HG02970 (cell line): ENCODE data around the gene ADK.

ENCODE experiments used
- ATAC-seq: cut with Tn5 transposase; IDR thresholded peaks from one replicate; pipeline ENCODE4 v1.9.1; 2021; ENCODE audit warnings: mild to moderate bottlenecking, moderate library complexity, moderate number of reproducible peaks; ENCODE audit not compliant: unreplicated experiment, low FRiP score

ADK gene

DNA sequence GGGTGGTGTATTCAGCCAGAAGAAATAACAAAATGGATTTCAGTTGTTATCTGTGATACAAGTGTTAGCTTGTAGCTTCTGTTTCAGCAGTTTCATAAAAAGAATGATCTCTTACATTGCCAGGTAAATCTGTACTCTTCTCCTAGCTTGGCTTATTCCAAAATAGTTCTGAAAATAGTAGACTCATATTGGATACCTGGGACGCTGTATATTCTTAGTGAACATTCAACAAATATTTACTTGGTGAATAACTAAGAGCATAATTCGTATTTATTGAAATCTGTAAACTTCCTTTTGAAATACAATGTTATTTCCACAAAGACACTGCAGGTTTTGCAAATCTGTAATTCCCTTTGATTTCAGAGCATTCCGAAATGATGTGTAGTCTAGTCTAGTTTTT, 249.2 kb downstream of the ADK start:
- ATAC-seq, result no peak

DNA sequence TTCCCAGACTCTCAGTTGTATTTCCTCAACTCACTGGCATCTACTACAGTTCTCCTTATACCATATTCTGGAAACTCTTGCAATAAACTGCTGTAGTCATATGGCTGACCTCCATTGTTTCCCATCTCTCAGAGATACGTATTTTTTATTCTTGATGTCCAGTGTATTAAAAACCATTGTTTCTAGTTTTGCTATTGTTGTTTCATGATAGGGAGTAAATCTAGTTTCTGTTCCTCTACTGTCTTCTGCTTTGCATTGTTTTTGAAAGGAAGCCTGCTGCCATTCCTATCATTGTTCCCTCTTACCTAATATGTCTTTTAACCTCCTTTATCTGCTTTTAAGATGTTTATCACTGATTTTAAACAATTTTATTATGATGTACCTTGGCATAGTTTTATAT, 255.0 kb downstream of the ADK start:
- no peak for ATAC-seq

DNA sequence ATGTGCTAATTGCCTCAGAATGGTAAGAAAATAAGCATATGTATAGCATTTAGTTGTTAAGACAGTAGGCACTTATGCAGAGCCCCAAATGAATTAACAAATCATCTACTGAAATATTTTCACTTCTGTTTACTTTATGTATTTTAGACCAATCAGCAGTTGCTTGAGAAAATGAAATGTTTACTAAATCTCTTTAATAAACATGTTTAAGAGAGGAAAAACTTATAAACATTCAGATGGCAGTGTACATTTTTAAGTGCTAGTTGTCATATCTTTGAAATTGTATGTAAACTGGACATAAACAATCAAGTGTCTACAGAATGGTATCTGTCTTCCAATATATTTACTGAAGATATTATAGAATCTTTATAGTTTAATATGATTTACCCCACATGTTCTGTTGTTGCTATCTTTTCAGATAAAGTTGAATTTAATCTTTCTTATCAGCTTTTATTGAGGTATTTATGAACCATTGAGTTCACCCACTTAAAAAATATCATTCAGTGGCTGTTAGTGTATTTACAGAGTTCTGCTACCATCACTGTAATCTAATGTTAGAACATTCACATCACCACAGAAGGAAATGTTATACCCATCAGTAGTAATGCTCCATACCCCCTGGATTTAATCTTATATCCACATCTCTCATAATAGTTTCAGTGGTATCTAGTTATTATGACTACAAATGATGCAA, 264.3 kb downstream of the ADK start:
- ATAC-seq, result no peak

DNA sequence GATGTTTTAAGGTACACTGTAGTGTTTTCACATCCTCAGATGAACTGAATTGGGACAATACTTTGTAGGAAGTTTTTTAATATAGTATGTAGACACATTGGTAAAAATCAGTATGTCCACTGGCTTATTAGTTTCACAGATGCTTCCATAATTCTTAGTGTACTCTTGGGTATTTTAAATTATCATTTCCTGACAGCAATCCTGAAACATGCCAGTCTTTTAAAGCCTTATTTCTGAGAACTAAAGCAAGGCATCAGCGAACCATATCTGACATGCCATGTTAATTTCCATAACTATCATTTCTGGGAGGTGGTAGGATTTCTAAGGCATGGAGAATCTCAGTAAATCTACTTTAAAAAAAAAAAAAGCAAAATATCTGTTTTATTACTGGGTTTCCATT, 266.4 kb downstream of the ADK start:
- ATAC-seq, result no peak

DNA sequence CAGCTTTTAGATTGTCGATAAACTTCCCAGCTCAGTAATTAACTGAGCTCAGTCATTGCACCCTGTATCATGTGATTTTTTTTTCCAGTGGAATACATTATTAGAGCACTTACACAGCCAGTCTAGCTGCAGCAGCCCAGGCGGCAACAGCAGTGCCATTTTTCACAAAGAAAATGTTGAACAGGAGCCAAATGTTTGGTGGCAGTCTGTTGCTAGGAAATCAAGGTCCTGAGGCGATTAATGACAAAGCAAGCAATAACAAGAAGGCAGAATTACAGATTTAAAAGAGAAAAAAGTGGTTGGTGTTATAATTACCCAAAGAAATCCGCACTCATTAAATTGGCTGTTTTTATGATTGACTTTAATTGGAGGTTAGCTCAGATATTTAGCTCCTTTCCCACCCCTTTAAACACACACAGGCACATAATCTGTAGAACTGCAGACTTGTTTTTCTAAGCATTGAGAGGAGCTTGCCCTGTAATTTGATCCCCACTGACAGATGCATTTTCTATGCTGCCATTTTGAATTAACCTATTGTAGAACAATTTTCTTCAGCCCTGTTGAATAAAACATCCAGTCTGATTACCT, 267.4 kb downstream of the ADK start:
- no peak for ATAC-seq

DNA sequence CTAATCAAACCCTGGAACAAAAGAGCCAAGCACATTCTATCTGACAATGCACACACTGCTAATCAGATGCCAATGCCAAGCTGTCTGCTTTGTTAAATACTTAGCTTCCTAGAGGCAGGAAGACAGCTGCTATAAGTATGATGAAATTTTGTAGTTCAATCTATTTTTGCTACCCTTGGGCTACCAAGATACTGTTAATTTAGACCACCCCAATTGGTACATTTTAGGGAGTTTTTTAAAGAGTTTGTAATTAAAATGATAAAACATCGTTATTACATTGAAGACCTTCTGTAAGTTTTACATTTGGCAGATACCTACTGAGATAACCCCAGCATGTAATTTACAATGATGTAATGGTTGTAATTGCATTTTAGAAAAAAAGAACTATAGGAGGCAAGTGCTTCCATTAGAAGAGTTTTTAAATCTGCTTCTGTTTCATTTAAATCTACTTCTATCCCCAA, 268.5 kb downstream of the ADK start:
- ATAC-seq, result no peak

DNA sequence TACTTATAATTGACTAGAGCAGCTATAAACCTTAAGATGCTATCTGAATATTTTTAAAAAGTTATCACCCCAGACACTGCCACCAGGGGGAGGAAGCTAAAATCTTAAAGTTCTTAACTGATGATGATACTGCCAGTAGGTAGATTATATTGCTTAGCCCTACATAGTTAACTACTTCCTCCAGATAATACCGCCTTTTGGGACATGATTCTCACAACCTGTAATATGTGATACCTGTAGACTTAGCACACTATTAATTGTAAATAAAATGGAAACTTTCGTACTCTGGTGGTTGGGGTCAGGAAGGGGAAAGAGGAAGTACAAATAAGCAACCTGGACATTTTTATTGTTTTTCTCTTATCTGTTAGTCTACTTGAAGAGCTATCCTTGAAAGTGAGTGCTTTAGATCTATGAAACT, 268.9 kb downstream of the ADK start:
- no peak for ATAC-seq

DNA sequence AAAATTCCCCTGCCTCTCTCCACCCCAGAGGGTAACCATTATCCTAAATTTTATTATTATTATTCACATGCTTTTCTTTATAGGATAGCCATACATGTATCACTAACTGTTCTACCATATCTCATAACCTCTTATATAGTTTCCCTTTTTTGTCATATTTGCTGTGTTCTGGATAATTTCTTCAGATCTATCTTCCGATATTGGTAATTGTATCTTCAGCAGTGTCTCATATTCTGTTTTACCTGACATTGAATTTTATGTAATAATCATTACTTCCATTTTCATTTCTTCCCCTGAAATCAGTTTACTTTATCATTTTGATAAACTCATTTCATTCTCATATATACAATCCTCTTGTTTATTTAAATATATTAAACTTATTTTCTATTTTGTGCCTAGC, 273.5 kb downstream of the ADK start:
- ATAC-seq, result no peak

DNA sequence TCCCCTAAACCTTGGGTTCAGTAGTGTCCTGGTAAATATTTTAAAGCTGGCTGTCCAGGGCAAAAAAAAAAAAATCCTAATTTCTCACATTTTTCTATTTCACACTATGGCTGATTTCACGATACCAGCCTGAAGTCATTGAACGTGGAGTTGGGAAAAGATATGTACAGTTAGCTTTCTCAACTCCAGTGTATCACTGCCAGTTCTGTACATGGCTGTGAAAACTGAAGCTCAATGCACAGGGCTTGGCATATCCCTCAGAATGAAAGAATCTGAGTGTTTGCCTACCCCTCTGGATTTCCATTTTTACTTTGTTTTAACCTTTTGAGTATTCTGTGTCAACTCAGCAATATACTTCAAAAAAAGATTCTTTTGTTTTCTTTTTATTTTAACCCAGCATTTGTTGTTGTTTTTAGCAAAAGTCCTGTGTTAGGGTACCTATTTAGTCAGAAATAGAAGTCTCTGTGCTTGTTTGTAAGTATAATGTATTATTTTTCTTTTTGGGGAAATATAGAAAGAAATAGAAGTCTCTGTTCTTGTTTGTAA, 274.5 kb downstream of the ADK start:
- ATAC-seq, result no peak

DNA sequence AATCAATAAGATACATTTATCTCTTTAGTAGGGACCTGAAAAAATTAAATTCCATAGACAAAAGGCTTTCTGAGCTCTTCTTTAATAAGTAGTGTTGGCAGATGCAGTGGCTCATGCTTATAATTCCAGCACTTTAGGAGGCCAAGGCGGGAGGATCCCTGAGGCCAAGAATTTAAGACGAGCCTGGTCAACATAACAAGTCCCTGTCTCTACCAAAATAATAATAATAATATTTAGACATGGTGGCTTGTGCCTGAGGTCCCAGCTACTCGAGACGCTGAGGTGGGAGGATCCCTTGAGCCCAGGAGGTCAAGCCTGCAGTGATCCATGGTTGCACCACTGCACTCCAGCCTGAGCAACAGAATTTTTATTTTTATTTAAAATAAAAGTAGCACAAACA, 280.8 kb downstream of the ADK start:
- no peak for ATAC-seq

DNA sequence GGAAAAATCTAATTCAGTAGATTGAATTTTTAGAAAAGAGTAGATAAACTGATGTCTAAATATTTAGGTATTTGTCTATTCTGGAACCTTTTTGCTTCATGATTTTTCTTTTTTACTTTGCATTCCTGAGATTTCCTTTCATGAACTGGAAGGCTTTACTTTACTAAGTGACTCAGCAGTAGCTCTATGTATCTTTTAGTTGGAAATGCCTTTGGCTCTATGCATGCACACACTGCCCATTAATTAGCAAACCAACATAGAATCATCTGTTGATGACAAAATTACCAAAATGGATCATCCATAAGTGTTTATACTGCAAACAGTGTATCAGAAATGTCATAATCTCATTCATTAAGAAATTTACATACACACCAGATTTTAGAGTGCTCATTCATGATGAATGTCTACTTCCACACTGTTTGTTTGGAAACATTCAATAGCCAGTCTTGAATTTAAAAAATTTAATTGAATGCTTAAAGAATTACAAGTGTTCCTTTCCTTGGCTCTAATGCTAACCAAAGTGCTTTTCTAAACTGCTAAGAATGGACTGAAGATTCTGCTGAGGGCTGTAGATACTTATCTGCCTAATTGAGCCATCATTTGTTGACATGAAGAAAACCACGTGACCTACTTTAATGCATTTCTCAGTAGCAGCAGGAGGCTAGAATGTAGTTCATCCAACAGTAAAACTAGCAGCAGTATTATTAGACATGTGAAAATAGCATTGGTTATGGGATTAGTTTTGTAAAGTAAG, 282.0 kb downstream of the ADK start:
- no peak for ATAC-seq

DNA sequence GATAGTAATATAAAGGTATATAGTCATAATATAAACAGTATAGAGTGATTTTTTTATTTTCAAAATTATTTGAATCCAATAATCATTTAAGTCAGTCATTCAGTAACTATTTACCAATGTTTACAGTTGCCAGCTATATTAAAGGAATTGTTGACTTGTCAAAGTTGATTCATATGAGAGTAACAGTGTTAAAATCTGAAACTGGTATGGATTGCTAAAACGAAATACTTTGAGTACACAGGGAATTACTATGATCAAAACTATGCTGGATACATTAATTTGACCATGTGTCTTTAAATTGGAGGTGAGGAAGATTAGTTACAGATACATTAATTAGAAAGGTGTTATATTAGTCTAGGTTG, 282.6 kb downstream of the ADK start:
- no peak for ATAC-seq

DNA sequence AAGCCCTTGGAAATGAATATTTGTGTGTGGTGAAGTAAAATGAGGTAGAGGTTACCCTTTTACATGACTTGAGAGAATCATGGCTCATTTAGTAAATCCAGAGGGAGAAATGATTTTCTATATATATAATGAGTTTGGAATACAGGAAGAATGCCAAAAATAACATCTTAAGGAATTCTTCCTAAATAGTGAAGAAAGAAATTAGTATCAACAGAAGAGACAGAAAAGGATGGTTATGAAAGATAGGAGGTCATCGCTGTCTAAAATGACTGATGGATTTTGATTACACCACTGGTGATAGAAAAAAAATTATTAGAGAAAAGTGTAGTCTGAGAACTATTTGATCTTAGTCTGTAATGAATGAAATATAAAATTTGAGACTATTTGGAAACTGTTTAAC, 283.0 kb downstream of the ADK start:
- no peak for ATAC-seq

DNA sequence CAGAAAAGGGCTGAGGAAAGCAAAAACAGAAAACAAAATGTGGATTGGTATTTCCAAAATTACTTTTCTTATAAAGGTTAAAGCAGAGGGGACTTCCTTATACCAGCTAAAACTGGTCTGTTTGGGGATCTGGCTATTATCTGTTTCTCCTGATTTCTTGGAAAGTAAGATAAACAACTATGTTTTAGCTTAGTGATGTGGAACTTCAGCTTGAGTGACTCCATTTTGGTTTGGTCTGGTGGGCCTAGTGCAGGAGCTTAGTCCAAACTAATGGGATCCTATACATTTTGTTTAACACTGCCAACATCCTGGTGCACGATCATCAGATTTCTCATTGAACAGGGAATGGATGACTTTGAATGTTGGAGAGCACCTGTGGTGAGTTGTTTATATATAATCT, 283.5 kb downstream of the ADK start:
- ATAC-seq, result no peak

DNA sequence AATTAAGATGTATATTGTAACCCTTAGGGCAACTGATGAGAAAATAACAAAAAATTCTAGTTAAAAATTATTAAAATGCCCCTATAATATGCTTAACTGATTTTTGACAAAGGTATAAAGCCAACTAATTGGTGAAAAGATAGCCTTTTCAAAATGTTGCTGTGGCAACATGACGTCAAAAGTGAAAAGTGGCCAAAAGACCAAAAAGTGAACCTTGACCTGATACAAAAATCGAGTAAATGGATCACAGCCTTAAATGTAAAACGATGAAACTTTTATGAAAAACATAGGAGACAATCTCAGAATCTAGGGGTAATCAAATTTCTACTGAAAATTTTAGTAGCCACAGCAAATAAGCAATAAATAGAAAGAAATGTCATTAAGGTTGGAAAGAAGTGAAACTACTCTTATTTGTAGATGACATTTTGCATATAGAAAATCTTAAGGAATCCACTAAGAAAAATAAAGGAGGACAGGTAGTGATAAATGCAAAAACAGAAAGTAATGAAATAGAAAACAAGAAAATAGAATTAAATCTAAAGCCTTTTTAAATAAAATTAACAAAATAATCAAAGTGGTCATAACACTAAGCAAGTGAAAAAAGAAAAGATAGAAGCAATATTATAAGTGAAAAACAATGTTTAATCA, 285.6 kb downstream of the ADK start:
- ATAC-seq, result no peak

DNA sequence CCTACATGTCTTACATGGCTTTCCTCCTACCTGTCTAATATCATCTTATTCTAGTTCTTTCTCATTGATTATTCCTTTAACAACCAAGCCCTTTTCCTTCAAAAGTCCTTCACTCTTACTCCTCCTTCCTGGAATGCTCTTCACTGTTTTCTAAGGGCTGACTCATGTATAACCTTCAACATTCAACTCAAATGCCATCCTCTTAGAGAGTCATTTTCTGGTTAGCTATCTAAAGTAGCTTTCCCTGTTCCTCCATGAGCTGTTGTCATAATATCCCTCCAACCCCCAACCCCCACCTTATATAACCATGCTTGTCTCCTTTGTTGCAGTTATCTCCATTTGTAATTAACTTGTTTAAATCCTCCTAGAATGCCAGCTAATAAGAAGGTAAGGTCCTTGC, 286.8 kb downstream of the ADK start:
- ATAC-seq, result no peak

DNA sequence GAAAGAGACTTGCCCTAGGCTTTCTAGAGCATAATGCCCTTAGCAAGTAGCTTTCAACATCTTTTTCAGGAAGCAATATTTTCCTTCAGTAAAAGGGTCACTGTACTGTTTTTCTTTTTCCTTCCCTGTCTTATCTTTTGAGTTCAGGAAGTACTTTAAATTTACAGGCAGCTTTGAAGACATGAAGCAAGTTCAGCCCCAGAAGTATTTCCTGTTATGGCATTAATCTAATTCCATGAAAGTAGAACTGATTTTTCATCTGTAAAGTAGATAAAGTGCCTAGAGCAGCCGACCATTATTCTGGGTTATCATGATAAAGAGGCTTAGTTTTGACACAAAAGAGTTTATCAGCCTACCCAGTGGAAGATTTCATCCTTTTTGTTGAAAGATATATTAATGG, 288.2 kb downstream of the ADK start:
- ATAC-seq, result no peak

DNA sequence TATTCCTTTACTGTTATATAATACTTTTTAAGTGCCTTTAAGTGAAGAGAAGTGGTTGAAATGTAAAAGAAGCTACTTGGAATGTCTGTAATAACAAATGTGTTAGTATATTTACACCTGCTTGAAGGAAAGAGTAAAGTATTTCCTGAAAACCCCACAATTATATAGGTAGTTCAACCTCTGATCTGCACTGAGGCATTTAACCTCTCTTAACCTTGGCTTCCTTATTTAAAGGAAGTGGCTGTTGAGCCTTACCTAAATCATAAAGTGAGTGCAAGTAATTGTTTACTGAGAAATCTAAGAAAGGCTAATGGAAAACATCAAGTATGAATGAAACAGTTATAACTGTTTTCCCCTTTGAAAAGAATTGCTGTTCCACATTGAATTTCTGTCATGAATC, 294.5 kb downstream of the ADK start:
- no peak for ATAC-seq

DNA sequence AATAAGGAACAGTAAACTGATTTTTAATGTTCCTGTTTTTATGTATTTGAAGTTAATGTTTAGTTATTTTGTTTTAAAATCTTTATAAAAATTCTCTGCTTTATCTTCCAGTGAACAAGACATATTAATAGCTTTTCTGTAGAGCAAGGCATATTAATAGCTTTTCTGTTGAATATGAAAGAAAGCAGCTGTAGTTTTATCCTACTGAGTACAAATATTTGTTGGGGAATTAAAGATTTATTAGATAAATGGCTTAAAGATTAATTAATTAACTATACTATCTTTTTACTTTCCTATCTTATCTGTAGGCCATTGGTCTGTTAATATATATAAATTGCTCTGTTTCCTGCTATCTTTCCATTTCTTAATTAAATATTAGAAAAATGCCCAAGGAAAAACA, 299.6 kb downstream of the ADK start:
- no peak for ATAC-seq

DNA sequence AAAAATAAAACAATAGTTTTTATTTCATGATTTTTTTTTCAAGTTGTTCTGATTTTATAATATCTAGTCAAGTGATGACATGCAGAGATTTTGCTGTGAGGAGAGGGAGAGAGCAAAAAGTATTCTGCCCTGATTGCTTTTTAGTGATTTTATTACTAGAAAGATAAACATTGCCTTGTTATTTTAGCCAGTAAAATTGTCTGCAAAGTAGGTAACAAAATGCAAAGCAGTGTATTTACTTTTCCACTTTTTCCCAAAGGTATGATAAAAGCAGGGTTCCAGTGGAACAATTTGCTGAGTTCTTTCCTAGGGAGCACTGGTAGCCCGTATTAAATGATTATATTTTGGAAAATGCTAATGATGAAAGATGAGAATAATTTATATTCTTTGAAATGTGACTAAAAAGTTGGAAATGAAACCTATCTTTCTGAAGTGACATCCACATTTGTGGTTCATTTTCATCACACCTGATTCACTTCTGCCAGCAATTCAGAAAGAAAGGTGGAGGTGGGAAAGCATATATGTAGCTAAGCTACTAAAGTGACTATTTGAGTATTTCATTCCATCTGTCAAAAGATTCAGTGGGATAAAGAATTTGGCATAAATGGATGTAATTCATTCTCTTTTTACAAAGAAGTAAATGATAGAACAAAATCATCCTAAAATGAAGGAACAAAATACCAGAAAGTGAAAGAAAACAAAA, 300.3 kb downstream of the ADK start:
- ATAC-seq, result no peak

DNA sequence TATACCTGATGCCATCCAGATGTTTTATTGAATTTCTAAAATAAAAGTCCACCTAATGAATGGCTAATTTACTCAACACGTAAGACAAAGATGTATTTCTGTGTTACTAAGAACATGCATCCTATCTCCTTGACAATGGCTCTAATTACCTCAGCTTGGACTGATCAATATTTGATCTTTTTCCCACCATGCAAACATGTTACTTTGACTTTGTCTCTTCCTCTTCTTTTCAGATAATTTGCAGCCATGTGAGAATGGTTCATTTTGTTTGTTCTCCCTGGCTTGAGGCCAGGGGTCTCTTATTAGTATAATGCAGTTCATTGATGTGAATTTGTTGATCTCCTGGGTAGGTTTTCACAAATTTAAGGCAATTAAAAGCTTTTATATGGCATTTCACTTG, 302.1 kb downstream of the ADK start:
- no peak for ATAC-seq
